ENCODE measurements around the gene CCL26.
A peak's percentile ranks its signal among the peaks of the same experiment; 100 is the strongest.
"Not testable (repeated sequence)": the region's sequence is repeated elsewhere in the genome, so short reads cannot be mapped to it uniquely, and the experiment has no call there.

Gene CCL26

DNA sequence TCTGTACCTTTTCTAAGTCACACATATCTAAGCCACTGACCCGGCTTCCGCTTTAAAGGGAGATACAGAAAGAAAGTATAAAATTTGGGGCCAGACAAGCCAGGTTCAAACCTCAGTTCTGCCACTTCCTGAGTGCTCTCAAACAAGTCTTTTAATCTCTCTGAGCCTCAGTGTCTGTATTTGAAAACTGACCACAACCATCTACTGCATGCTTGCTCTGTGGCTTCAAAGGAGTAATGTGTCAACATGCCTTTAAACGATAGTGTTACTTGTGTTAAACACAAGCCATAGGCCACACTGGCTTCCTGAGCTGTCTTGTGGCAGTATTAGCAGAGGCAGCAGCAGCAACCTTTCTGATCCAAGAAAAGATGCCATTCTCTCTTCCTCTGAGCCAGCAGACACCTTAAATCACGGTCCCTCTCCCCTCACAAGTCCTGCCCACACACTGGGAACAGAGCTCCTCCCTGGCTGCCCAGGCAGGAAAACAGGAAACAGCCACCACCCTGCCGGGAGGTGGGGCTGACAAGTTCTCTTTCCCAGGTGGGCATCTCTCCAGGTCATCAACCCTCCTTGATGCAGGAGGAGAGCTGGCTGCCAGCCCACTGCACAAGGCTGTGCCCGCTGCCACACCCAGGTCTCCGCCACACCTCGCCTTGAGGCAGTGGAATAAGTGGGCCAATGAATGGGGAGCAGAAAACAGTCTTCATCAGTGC is 44.0 kb downstream of the CCL26 start:
- peak overlapping the region; percentile 8 for H3K27ac ChIP-seq (ENCODE audit: low read length, poor library complexity, severe bottlenecking)
- H2BK5ac ChIP-seq (ENCODE audit: low read depth, low read length, poor library complexity, severe bottlenecking) = no peak overlapping the region
- peak overlapping the region; percentile 57 for H4K91ac ChIP-seq (ENCODE audit: low read length)
- H2BK15ac ChIP-seq (ENCODE audit: low read depth, poor library complexity, severe bottlenecking) = no peak overlapping the region
- H2BK120ac ChIP-seq (ENCODE audit: low read depth, low read length) = no peak overlapping the region
- H3K18ac ChIP-seq (ENCODE audit: low read depth in 1 of 2, low read length in 2 of 2) = peak overlapping the region; percentile 84 to 94
- peak overlapping the region in 1 of 2 experiments; percentile 42 for H3K14ac ChIP-seq (ENCODE audit: low read length in 2 of 2)
- H3K27me3 ChIP-seq (ENCODE audit: control insufficient read depth in 1 of 2, insufficient read depth in 1 of 2, low read length in 2 of 2) = no peaks in the 10 kb centered on the region
- no peak overlapping the region for H3K9ac ChIP-seq (ENCODE audit: low read length)
- DNase-seq = peak; percentile 76
- peak overlapping the region; percentile 53 for H4K8ac ChIP-seq (ENCODE audit: low read length)
- H3K4me3 ChIP-seq (ENCODE audit: insufficient read depth in 1 of 2, low read depth in 1 of 2, low read length in 2 of 2) = no peak overlapping the region
- H2AK5ac ChIP-seq (ENCODE audit: low read length, severe bottlenecking) = peak overlapping the region; percentile 26
- no peaks in the 10 kb centered on the region for H3K9me3 ChIP-seq (ENCODE audit: control insufficient read depth, low read length)
- peak overlapping the region in 1 of 2 experiments; percentile 50 for H3K23ac ChIP-seq (ENCODE audit: low read length in 2 of 2)
- WGBS = 70% methylated on average over 8 of the region's 8 CpGs
- no peaks in the 10 kb centered on the region for H3K36me3 ChIP-seq (ENCODE audit: control insufficient read depth in 1 of 2, insufficient read depth in 2 of 2, low read depth in 1 of 2, low read length in 2 of 2)
- peak overlapping the region; percentile 75 to 93 for H2BK12ac ChIP-seq (ENCODE audit: low read length in 2 of 2)
- H2AFZ ChIP-seq (ENCODE audit: low read depth, low read length) = peak overlapping the region; percentile 78
- H3K4ac ChIP-seq (ENCODE audit: low read depth in 1 of 2, low read length in 2 of 2) = peak overlapping the region; percentile 6 to 30
- H3K79me1 ChIP-seq (replicated peaks; ENCODE audit: low read length, poor library complexity, severe bottlenecking) = peaks cover 23% of the 10 kb centered on the region
- H3K4me1 ChIP-seq (ENCODE audit: control insufficient read depth, insufficient read depth, low read depth, low read length) = peaks cover 14% of the 10 kb centered on the region
- H3K4me2 ChIP-seq (ENCODE audit: low read length, poor library complexity, severe bottlenecking) = no peak overlapping the region

- not testable (repeated sequence) for H2AK5ac ChIP-seq (ENCODE audit: low read length, severe bottlenecking); H3K9me3 ChIP-seq (ENCODE audit: control insufficient read depth, low read length)
- whole genome bisulfite sequencing = 98% methylated on average over 6 of the region's 6 CpGs
Measured at GRCh38 chr7:75727351-75727750, 44.7 kb downstream of the CCL26 start.

DNA sequence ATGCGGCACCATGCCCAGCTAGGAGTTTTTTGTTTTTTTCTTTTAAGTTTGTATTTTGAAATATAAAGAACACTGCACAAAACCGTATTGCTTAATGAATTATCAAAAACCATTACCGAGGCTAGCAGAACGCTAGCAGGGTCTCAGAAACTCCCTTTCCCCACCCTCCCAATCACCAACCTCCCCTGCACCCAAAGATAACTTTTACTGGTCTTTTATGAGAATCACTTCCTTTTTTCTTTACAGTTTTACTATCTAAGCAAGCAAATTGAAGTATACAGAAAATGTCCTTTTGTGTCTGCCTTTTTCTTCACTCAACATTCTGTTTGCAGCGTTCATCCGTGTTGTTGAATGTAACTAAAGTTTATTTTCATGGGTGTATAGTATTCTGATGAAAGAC is 46.7 kb downstream of the CCL26 start:
- no peak overlapping the region for H3K4me2 ChIP-seq (ENCODE audit: low read length, poor library complexity, severe bottlenecking)
- H2BK12ac ChIP-seq (ENCODE audit: low read length in 2 of 2) = no peak overlapping the region
- H3K18ac ChIP-seq (ENCODE audit: low read depth in 1 of 2, low read length in 2 of 2) = no peak overlapping the region
- H3K23ac ChIP-seq (ENCODE audit: low read length in 2 of 2) = no peak overlapping the region
- no peak overlapping the region for H4K91ac ChIP-seq (ENCODE audit: low read length)
- H2BK5ac ChIP-seq (ENCODE audit: low read depth, low read length, poor library complexity, severe bottlenecking) = no peak overlapping the region
- no peak overlapping the region for H3K27ac ChIP-seq (ENCODE audit: low read length, poor library complexity, severe bottlenecking)
- H3K36me3 ChIP-seq (ENCODE audit: control insufficient read depth in 1 of 2, insufficient read depth in 2 of 2, low read depth in 1 of 2, low read length in 2 of 2) = no peaks in the 10 kb centered on the region
- H3K27me3 ChIP-seq (ENCODE audit: control insufficient read depth in 1 of 2, insufficient read depth in 1 of 2, low read length in 2 of 2) = no peaks in the 10 kb centered on the region
- H2AFZ ChIP-seq (ENCODE audit: low read depth, low read length) = no peak overlapping the region
- H3K4ac ChIP-seq (ENCODE audit: low read depth in 1 of 2, low read length in 2 of 2) = no peak overlapping the region
- 96% methylated on average over 5 of the region's 6 CpGs for WGBS
- no peak overlapping the region for H3K4me3 ChIP-seq (ENCODE audit: insufficient read depth in 1 of 2, low read depth in 1 of 2, low read length in 2 of 2)
- no peak for DNase-seq
- H3K9me3 ChIP-seq (ENCODE audit: control insufficient read depth, low read length) = no peaks in the 10 kb centered on the region
- H2AK5ac ChIP-seq (ENCODE audit: low read length, severe bottlenecking) = no peak overlapping the region
- no peak overlapping the region for H3K14ac ChIP-seq (ENCODE audit: low read length in 2 of 2)
- H3K79me1 ChIP-seq (replicated peaks; ENCODE audit: low read length, poor library complexity, severe bottlenecking) = peaks cover 26% of the 10 kb centered on the region
- no peak overlapping the region for H2BK15ac ChIP-seq (ENCODE audit: low read depth, poor library complexity, severe bottlenecking)
- H4K8ac ChIP-seq (ENCODE audit: low read length) = no peak overlapping the region
- peaks cover 6% of the 10 kb centered on the region for H3K4me1 ChIP-seq (ENCODE audit: control insufficient read depth, insufficient read depth, low read depth, low read length)
- no peak overlapping the region for H3K9ac ChIP-seq (ENCODE audit: low read length)
- H2BK120ac ChIP-seq (ENCODE audit: low read depth, low read length) = no peak overlapping the region

More at GRCh38 chr7:75727351-75727750, 44.7 kb downstream of the CCL26 start:
- not testable (repeated sequence) for H3K23ac ChIP-seq (ENCODE audit: low read length in 2 of 2); H3K36me3 ChIP-seq (ENCODE audit: control insufficient read depth in 1 of 2, insufficient read depth in 2 of 2, low read depth in 1 of 2, low read length in 2 of 2); H2BK5ac ChIP-seq (ENCODE audit: low read depth, low read length, poor library complexity, severe bottlenecking); H3K18ac ChIP-seq (ENCODE audit: low read depth in 1 of 2, low read length in 2 of 2); H2BK15ac ChIP-seq (ENCODE audit: low read depth, poor library complexity, severe bottlenecking); H2AFZ ChIP-seq (ENCODE audit: low read depth, low read length); H3K4ac ChIP-seq (ENCODE audit: low read depth in 1 of 2, low read length in 2 of 2); H3K4me3 ChIP-seq (ENCODE audit: insufficient read depth in 1 of 2, low read depth in 1 of 2, low read length in 2 of 2); H3K14ac ChIP-seq (ENCODE audit: low read length in 2 of 2); H3K27ac ChIP-seq (ENCODE audit: low read length, poor library complexity, severe bottlenecking); H2BK12ac ChIP-seq (ENCODE audit: low read length in 2 of 2); H4K91ac ChIP-seq (ENCODE audit: low read length); H4K8ac ChIP-seq (ENCODE audit: low read length); H3K27me3 ChIP-seq (ENCODE audit: control insufficient read depth in 1 of 2, insufficient read depth in 1 of 2, low read length in 2 of 2); DNase-seq; H2BK120ac ChIP-seq (ENCODE audit: low read depth, low read length); H3K4me1 ChIP-seq (ENCODE audit: control insufficient read depth, insufficient read depth, low read depth, low read length); H3K4me2 ChIP-seq (ENCODE audit: low read length, poor library complexity, severe bottlenecking); H3K9ac ChIP-seq (ENCODE audit: low read length)
- peaks cover 24% of the 10 kb centered on the region for H3K79me1 ChIP-seq (replicated peaks; ENCODE audit: low read length, poor library complexity, severe bottlenecking)

GRCh38 chr7:75723444-75723843 is 48.6 kb downstream of the CCL26 start:
- no peak overlapping the region for H3K4ac ChIP-seq (ENCODE audit: low read depth in 1 of 2, low read length in 2 of 2)
- H3K4me1 ChIP-seq (ENCODE audit: control insufficient read depth, insufficient read depth, low read depth, low read length) = peaks cover 6% of the 10 kb centered on the region
- no peak for DNase-seq
- H4K8ac ChIP-seq (ENCODE audit: low read length) = no peak overlapping the region
- H2BK12ac ChIP-seq (ENCODE audit: low read length in 2 of 2) = no peak overlapping the region
- no peak overlapping the region for H2AFZ ChIP-seq (ENCODE audit: low read depth, low read length)
- peaks cover 0 to 3% of the 10 kb centered on the region in 2 experiments for H3K36me3 ChIP-seq (ENCODE audit: control insufficient read depth in 1 of 2, insufficient read depth in 2 of 2, low read depth in 1 of 2, low read length in 2 of 2)
- no peak overlapping the region for H2BK5ac ChIP-seq (ENCODE audit: low read depth, low read length, poor library complexity, severe bottlenecking)
- no peak overlapping the region for H3K4me2 ChIP-seq (ENCODE audit: low read length, poor library complexity, severe bottlenecking)
- H3K79me1 ChIP-seq (replicated peaks; ENCODE audit: low read length, poor library complexity, severe bottlenecking) = peaks cover 25% of the 10 kb centered on the region
- WGBS = 89% methylated on average over 3 of the region's 3 CpGs
- H3K23ac ChIP-seq (ENCODE audit: low read length in 2 of 2) = no peak overlapping the region
- peak overlapping the region in 1 of 2 experiments; percentile 12 for H3K18ac ChIP-seq (ENCODE audit: low read depth in 1 of 2, low read length in 2 of 2)
- no peak overlapping the region for H2AK5ac ChIP-seq (ENCODE audit: low read length, severe bottlenecking)
- H3K27me3 ChIP-seq (ENCODE audit: control insufficient read depth in 1 of 2, insufficient read depth in 1 of 2, low read length in 2 of 2) = no peaks in the 10 kb centered on the region
- no peaks in the 10 kb centered on the region for H3K9me3 ChIP-seq (ENCODE audit: control insufficient read depth, low read length)
- H3K4me3 ChIP-seq (ENCODE audit: insufficient read depth in 1 of 2, low read depth in 1 of 2, low read length in 2 of 2) = no peak overlapping the region
- H3K14ac ChIP-seq (ENCODE audit: low read length in 2 of 2) = no peak overlapping the region
- H2BK15ac ChIP-seq (ENCODE audit: low read depth, poor library complexity, severe bottlenecking) = no peak overlapping the region
- H3K9ac ChIP-seq (ENCODE audit: low read length) = no peak overlapping the region
- H3K27ac ChIP-seq (ENCODE audit: low read length, poor library complexity, severe bottlenecking) = no peak overlapping the region
- H2BK120ac ChIP-seq (ENCODE audit: low read depth, low read length) = no peak overlapping the region
- H4K91ac ChIP-seq (ENCODE audit: low read length) = no peak overlapping the region
